ENCODE measurements around the gene SLC1A2. TPM values are rescaled to one million over a fixed set of nuclear protein-coding genes. Genes with fewer than 3 reads are reported as not detected.
A peak's percentile ranks its signal among the peaks of the same experiment; 100 is the strongest.

SLC1A2 gene
- total RNA-seq, 1 experiment from 2014 or later: 1.7 TPM

DNA sequence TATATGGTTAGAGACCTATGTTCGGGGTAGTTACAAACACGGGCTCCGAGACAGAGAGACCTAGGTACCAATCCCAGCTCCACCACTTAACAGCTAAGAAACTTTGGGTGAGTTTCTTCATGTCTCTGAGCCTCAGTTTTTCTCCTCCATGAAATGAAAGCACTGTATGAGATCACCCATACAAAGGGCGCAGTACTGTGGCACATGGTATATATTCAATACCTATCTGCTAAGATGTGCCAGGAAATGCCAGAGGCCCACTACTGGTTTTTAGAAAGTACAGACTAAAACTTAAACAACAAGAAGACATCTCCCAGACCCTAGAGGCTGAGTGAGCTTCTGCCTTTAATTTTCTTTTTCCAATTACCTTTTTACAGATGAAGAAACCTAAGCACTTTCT is 69.5 kb downstream of the SLC1A2 start:
- no peak for DNase-seq (ENCODE audit: low spot score)

- DNase-seq (ENCODE audit: low spot score): no peak
Observed at GRCh38 chr11:35348898-35349687, 70.3 kb downstream of the SLC1A2 start.

GRCh38 chr11:35347921-35348331 is 71.4 kb downstream of the SLC1A2 start:
- no peak for DNase-seq (ENCODE audit: low spot score)

- no peak for DNase-seq (ENCODE audit: low spot score)
Observed at GRCh38 chr11:35347173-35347878, 72.0 kb downstream of the SLC1A2 start.

GRCh38 chr11:35346472-35347156 is 72.7 kb downstream of the SLC1A2 start:
- no peak for DNase-seq (ENCODE audit: low spot score)

GRCh38 chr11:35344681-35345574 is 74.4 kb downstream of the SLC1A2 start:
- no peak for DNase-seq (ENCODE audit: low spot score)

GRCh38 chr11:35343033-35343598 is 76.2 kb downstream of the SLC1A2 start:
- DNase-seq (ENCODE audit: low spot score): no peak

- no peak for DNase-seq (ENCODE audit: low spot score)
Observed at GRCh38 chr11:35340715-35341114, 78.6 kb downstream of the SLC1A2 start.

- DNase-seq (ENCODE audit: low spot score): no peak
Observed at GRCh38 chr11:35340071-35340470, 79.3 kb downstream of the SLC1A2 start.

GRCh38 chr11:35338921-35339320 is 80.4 kb downstream of the SLC1A2 start:
- DNase-seq (ENCODE audit: low spot score): no peak

DNA sequence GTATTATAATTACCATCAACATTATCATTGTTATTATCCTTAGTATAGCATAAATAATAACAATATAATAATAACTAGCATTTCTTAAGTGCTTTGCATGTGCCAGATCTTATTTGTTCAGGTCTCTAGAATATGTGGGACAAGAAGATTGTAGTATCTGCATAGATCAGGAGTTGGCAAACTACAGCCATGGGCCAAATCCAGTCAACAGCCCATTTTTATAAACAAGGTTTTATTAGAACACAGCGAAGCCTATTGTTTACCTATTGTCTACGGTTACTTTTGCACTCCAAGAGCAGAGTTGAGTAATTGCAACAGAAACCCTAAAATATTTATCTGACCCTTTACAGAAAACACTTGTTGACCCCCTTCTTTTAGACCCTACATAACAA is 81.4 kb downstream of the SLC1A2 start:
- DNase-seq (ENCODE audit: low spot score): no peak

DNA sequence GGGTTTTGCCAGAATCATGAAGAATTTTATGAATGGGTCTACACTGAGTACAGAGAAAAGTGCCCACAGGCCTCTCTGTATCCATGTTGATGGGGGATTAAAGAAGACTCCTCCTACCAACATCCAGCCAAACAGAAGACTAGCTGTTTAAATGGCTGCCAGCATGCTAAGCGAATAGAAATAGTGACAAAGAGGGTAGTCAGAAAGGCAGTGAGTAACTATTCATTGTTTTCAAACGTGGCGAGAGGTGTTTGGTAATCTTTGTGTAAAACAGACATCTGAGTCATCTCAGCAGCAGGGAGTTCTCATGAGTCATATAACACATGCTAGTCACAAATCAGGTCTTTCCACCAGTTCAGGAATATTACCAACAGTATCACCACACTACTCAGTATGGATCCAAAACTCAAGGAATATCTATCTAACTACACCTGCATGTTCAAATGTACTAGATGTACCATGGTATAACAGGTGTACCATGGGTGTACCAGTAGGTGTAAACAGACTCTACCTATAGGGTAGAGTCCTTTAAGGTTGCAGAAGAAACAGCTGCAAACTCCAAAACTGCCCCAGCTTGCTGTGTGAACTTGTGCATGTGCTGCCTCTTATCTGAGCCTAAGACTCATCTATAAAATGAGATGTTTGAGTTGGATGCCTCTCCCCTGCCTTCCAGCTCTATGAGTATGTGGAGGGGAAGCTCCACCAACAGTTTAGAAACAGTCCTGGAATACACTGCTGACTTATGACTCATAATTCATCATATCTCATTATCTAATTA is 82.0 kb downstream of the SLC1A2 start:
- peak; percentile 97 for DNase-seq (ENCODE audit: low spot score)

- DNase-seq (ENCODE audit: low spot score): no peak
Observed at GRCh38 chr11:35336726-35337125, 82.6 kb downstream of the SLC1A2 start.

DNA sequence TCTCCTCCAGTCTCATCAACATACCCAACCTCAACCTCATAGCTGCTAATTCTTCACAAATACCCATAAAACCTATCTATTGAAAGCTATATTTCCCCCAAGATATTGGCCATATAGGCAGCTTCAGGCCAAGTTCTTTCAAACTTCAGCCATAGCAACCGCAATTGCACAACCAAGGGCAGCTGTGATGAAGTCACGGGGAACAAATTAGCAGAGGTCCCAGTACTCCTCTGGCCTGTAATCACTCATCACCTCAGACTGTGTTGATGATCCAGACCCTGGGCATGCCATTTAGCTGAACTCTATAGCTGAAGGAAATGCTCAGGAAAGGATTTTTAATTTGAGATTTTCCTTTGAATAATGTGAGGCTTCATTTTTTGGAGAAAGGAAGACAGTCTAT is 84.1 kb downstream of the SLC1A2 start:
- no peak for DNase-seq (ENCODE audit: low spot score)

DNA sequence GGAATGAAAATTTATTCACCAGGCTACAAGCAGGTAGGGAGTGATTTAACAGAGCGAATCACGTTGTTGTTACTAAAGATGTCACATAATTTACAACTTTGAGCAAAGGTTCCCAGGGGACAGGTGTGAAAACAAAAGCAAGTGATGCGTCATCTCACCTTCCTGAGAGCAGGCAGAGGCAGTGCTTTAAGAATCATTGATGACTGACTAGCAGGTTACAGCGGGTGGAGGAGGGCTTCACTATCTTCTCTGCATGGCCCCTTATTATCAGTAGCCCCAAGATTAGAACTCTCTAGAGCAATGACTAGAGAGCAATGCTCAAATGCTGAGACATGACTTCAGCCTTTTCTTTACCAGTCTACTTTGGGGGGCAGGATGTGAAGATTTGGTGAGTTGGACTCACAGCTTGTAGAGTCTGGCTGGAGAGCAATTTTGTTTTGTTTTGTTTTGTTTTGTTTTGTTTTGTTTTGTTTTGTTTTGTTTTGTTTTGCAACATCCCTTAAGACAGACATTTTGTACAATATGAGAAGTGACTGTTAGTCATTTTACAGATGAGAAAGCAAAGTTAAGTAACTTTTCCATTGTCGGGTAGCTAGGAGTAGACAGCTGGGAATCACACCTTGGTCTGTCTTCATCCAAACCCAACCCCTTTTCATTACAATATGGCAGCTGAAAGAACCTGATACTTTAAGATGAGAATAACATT is 84.8 kb downstream of the SLC1A2 start:
- no peak for DNase-seq (ENCODE audit: low spot score)

GRCh38 chr11:35332524-35332923 is 86.8 kb downstream of the SLC1A2 start:
- no peak for DNase-seq (ENCODE audit: low spot score)

GRCh38 chr11:35330931-35331330 is 88.4 kb downstream of the SLC1A2 start:
- DNase-seq (ENCODE audit: low spot score): no peak

- no peak for DNase-seq (ENCODE audit: low spot score)
Observed at GRCh38 chr11:35330156-35330889, 89.0 kb downstream of the SLC1A2 start.

GRCh38 chr11:35327829-35328228 is 91.5 kb downstream of the SLC1A2 start:
- DNase-seq (ENCODE audit: low spot score): no peak
